Mesenteric fat pad (tissue), 1 donor: Measurements from ENCODE around the gene DAPL1. TPM values are rescaled to one million over a fixed set of nuclear protein-coding genes. Genes with fewer than 3 reads are reported as not detected.

Experiments used
- total RNA-seq: library from RNA; stranded (reverse); fragmentation: NEBNext Ultra II Directional; extraction: Animal tissue kit (Norgen Biotek cat#: 25700); gene quantifications from one replicate; pipeline ENCODE4 v1.2.1, GENCODE V29; 2021
- donor health status: DM: yes; HTN: yes; CAD: no.

DAPL1 gene
- total RNA-seq, 1 donor from 2014 or later = not detected

Other genes with a start within 250 kb of the DAPL1 start
- 27.9 TPM for gene TANC1, start 173.3 kb downstream of the DAPL1 start, total RNA-seq